Measurements from ENCODE around the gene METTL17. TPM values are rescaled to one million over a fixed set of nuclear protein-coding genes. Genes with fewer than 3 reads are reported as not detected.

The METTL17 gene
- total RNA-seq, 1 experiment from 2014 or later, result 39.6 TPM

DNA sequence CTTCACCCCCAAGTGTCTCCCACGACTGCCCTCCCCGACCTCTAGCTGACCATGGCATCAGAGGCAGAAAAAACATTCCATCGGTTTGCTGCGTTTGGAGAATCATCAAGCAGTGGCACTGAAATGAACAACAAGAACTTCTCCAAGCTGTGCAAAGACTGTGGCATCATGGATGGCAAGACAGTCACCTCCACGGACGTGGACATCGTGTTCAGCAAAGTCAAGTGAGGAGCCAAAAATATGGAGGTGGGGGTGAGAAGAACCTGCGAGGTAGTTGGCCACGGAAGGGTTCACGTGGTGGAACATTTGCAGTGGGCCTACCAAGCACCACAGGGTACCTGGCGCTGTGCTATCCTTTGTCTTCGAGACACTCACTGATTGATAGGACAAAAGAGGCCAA lies 40.8 kb downstream of the METTL17 start:
- CTCF ChIA-PET, result no interaction called here
- H3K27ac ChIP-seq (ENCODE audit: low read length), result no peak overlapping the region
- no peaks in the 10 kb centered on the region for H3K36me3 ChIP-seq (ENCODE audit: control insufficient read depth, insufficient read depth, low read length)
- POLR2A ChIA-PET, result no interaction called here
- no peak for TF ChIP-seq TCF7L2 (IDR thresholded peaks at IDR 0.05; ENCODE audit: low read depth, low read length)
- no TSS peak for BruUV-seq (replicated peaks)
- intact Hi-C loops (cut with micrococcal nuclease; ENCODE audit: unreplicated experiment) (no loop called here), in situ Hi-C loops (cut with HindIII; ENCODE audit: low pct_unique_long_range_greater_than_20kb, low sequenced_read_pairs) (no loop called here)
- no peaks in the 10 kb centered on the region; the same call in none of the 2 replicates for H3K27me3 ChIP-seq (ENCODE audit: control insufficient read depth, insufficient read depth, low read length)
- ATAC-seq (no peak), DNase-seq (ENCODE audit: low read depth, low spot score) (no peak)
- H3K9me3 ChIP-seq (ENCODE audit: control insufficient read depth, insufficient read depth, low read depth, low read length), result no peaks in the 10 kb centered on the region
- H3K4me3 ChIP-seq (ENCODE audit: low read depth in 2 of 2, low read length in 2 of 2), result no peak overlapping the region
- no peaks in the 10 kb centered on the region; the same call in 1 of the 2 replicates for H3K4me1 ChIP-seq (ENCODE audit: control insufficient read depth, insufficient read depth, low read length)

DNA sequence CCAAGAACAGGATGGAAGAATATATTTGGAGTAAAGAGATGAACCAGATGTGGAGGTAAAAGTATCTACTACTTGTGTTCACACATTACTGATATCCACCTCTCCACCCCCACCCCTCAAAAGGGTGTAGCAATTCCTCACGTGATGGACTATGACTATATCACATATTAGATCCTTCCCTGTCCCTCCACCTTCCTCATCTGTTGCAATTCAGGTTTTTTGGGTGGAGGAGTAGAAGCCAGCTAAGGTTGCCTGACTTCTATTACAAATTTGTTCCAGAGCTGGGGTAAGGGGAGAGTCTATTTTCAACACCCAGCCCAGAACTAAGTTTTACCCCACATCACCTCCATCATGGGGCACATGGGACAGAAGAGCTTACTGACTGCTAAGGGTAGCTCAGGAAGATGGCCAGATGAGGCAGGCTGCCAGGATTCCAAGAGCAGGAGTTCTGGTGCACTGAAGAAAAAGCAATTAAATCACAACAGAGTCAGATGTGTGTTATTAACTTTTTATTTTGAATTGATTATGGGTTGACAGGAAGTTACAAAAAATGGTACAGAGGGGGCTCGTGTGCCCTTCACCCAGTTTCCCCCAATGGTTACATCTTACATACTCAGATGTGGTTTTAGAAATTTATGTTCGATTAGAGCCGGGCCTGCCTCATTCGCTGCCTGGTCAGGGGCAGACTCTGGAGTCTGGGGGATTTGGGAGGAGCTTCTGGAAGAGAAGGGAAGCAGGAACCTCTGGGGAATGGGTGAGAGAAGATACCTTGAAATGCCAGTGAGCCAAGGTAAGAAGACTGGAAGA lies 42.7 kb downstream of the METTL17 start:
- ATAC-seq (no peak), DNase-seq (ENCODE audit: low read depth, low spot score) (no peak)
- BruUV-seq (replicated peaks), result no TSS peak
- Histone ChIP-seq H3K4me1 (ENCODE audit: control insufficient read depth, insufficient read depth, low read length) (no peaks in the 10 kb centered on the region), H3K36me3 (ENCODE audit: control insufficient read depth, insufficient read depth, low read length) (no peaks in the 10 kb centered on the region), H3K27me3 (ENCODE audit: control insufficient read depth, insufficient read depth, low read length) (no peaks in the 10 kb centered on the region; the same call in none of the 2 replicates), H3K27ac (ENCODE audit: low read length) (no peak overlapping the region), H3K4me3 (ENCODE audit: low read depth in 2 of 2, low read length in 2 of 2) (no peak overlapping the region), H3K9me3 (ENCODE audit: control insufficient read depth, insufficient read depth, low read depth, low read length) (no peaks in the 10 kb centered on the region)
- ChIA-PET POLR2A (no interaction called here), CTCF (no interaction called here)
- no peak for TF ChIP-seq TCF7L2 (IDR thresholded peaks at IDR 0.05; ENCODE audit: low read depth, low read length)
- TF ChIP-seq SIN3A (IDR thresholded peaks at IDR 0.05; ENCODE audit: borderline replicate concordance, insufficient read depth, low read depth, low read length), result no peak
- TF ChIP-seq, protein P1, sequence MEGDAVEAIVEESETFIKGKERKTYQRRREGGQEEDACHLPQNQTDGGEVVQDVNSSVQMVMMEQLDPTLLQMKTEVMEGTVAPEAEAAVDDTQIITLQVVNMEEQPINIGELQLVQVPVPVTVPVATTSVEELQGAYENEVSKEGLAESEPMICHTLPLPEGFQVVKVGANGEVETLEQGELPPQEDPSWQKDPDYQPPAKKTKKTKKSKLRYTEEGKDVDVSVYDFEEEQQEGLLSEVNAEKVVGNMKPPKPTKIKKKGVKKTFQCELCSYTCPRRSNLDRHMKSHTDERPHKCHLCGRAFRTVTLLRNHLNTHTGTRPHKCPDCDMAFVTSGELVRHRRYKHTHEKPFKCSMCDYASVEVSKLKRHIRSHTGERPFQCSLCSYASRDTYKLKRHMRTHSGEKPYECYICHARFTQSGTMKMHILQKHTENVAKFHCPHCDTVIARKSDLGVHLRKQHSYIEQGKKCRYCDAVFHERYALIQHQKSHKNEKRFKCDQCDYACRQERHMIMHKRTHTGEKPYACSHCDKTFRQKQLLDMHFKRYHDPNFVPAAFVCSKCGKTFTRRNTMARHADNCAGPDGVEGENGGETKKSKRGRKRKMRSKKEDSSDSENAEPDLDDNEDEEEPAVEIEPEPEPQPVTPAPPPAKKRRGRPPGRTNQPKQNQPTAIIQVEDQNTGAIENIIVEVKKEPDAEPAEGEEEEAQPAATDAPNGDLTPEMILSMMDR (IDR thresholded peaks at IDR 0.05), result no peak
- TF ChIP-seq, protein P2, sequence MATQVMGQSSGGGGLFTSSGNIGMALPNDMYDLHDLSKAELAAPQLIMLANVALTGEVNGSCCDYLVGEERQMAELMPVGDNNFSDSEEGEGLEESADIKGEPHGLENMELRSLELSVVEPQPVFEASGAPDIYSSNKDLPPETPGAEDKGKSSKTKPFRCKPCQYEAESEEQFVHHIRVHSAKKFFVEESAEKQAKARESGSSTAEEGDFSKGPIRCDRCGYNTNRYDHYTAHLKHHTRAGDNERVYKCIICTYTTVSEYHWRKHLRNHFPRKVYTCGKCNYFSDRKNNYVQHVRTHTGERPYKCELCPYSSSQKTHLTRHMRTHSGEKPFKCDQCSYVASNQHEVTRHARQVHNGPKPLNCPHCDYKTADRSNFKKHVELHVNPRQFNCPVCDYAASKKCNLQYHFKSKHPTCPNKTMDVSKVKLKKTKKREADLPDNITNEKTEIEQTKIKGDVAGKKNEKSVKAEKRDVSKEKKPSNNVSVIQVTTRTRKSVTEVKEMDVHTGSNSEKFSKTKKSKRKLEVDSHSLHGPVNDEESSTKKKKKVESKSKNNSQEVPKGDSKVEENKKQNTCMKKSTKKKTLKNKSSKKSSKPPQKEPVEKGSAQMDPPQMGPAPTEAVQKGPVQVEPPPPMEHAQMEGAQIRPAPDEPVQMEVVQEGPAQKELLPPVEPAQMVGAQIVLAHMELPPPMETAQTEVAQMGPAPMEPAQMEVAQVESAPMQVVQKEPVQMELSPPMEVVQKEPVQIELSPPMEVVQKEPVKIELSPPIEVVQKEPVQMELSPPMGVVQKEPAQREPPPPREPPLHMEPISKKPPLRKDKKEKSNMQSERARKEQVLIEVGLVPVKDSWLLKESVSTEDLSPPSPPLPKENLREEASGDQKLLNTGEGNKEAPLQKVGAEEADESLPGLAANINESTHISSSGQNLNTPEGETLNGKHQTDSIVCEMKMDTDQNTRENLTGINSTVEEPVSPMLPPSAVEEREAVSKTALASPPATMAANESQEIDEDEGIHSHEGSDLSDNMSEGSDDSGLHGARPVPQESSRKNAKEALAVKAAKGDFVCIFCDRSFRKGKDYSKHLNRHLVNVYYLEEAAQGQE (IDR thresholded peaks at IDR 0.05; ENCODE audit: insufficient read depth in 1 of 2, low read depth in 2 of 2, low read length in 1 of 2), result no peak
- no peak for TF ChIP-seq POLR2AphosphoS5 (IDR thresholded peaks at IDR 0.05; ENCODE audit: low read depth, low read length)
- intact Hi-C loops (cut with micrococcal nuclease; ENCODE audit: unreplicated experiment) (no loop called here), in situ Hi-C loops (cut with HindIII; ENCODE audit: low pct_unique_long_range_greater_than_20kb, low sequenced_read_pairs) (no loop called here)

DNA sequence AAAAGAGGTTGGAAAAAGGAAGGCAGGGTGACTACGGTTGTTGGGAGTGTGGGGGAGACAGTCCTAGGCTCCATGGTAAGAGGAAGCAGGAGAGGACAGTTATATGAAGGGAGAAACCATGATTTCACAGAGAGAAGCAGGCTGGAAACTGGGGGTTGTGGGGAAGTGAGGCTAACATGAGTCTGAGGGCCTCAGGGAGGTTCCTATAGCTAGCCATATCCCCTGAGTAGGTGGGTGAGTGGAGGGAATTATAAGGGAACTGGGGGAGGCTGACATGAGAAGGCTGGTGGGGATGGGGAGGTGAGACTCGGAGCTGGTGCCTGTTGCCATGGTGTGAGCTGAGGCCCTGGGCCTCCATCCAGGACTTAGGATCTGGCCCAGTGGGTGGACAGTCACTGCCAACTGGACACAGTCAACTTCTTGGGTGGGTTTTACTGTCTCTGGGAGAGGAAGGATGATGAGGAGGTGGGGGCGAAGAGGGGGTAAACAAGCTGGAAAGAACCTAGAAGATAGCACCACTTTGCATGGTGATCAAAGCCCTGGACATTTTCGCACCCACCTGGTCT lies 43.4 kb downstream of the METTL17 start:
- no peaks in the 10 kb centered on the region; the same call in none of the 2 replicates for H3K27me3 ChIP-seq (ENCODE audit: control insufficient read depth, insufficient read depth, low read length)
- no TSS peak for BruUV-seq (replicated peaks)
- ATAC-seq, result no peak
- H3K36me3 ChIP-seq (ENCODE audit: control insufficient read depth, insufficient read depth, low read length), result no peaks in the 10 kb centered on the region
- no peak for DNase-seq (ENCODE audit: low read depth, low spot score)
- no peak for TF ChIP-seq SIN3A (IDR thresholded peaks at IDR 0.05; ENCODE audit: borderline replicate concordance, insufficient read depth, low read depth, low read length)
- TF ChIP-seq, protein P2 (IDR thresholded peaks at IDR 0.05; ENCODE audit: insufficient read depth in 1 of 2, low read depth in 2 of 2, low read length in 1 of 2), result no peak
- TF ChIP-seq TCF7L2 (IDR thresholded peaks at IDR 0.05; ENCODE audit: low read depth, low read length), result no peak
- H3K27ac ChIP-seq (ENCODE audit: low read length), result no peak overlapping the region
- in situ Hi-C loops (cut with HindIII; ENCODE audit: low pct_unique_long_range_greater_than_20kb, low sequenced_read_pairs), result no loop called here
- no peak overlapping the region for H3K4me3 ChIP-seq (ENCODE audit: low read depth in 2 of 2, low read length in 2 of 2)
- H3K9me3 ChIP-seq (ENCODE audit: control insufficient read depth, insufficient read depth, low read depth, low read length), result no peaks in the 10 kb centered on the region
- intact Hi-C loops (cut with micrococcal nuclease; ENCODE audit: unreplicated experiment), result no loop called here
- no peaks in the 10 kb centered on the region for H3K4me1 ChIP-seq (ENCODE audit: control insufficient read depth, insufficient read depth, low read length)
- ChIA-PET POLR2A (no interaction called here), CTCF (interaction anchor here (0.7 kb wide), 1 partner anchor 18 kb away, joined by 3 read pairs; no protein-coding TSS in a partner anchor)

Measured in Panc1 (cell line).